Testis (tissue), 3 donors: ENCODE results near the gene IRX4. TPM values are rescaled to one million over a fixed set of nuclear protein-coding genes. Genes with fewer than 3 reads are reported as not detected.

Experiments
- DNase-seq: peaks from one replicate; pipeline ENCODE4 v3.0.0-alpha.2; 2019
- H3K27ac ChIP-seq, 2 donors: fragments of 200-600 bp; sonication (generic); one replicate each; pipeline ENCODE4 v1.5.1; 2019
- H3K27me3 ChIP-seq: fragments of 200-600 bp; sonication (generic); one replicate; pipeline ENCODE4 v1.5.1; 2019
- H3K36me3 ChIP-seq: fragments of 200-600 bp; sonication (generic); one replicate; pipeline ENCODE4 v1.5.1; 2017; ENCODE audit warnings: low read depth; ENCODE audit errors: missing control alignments
- H3K4me1 ChIP-seq: fragments of 200-600 bp; sonication (generic); one replicate; pipeline ENCODE4 v1.5.1; 2019
- H3K4me3 ChIP-seq, 2 donors: fragments of 200-600 bp; sonication (generic); one replicate each; pipeline ENCODE4 v1.5.1; 2017 to 2019
- H3K9me3 ChIP-seq: fragments of 200-600 bp; sonication (generic); one replicate; pipeline ENCODE4 v1.5.1; 2017
- CTCF ChIP-seq, 3 experiments: fragments of 450-650 bp in 2 of 3; fragments of 200-600 bp in 1 of 3; sonication (generic) in 1 of 3; IDR thresholded peaks; one replicate each; pipeline ENCODE4 v1.5.1; 2016 to 2019; ENCODE audit warnings: antibody characterized with exemption in 3 of 3, mild to moderate bottlenecking in 2 of 3, moderate library complexity in 1 of 3
- POLR2A ChIP-seq: fragments of 450-650 bp; IDR thresholded peaks from one replicate; pipeline ENCODE4 v1.6.1; 2017; ENCODE audit warnings: antibody characterized with exemption, mild to moderate bottlenecking, moderate library complexity
- WGBS, 2 donors: methylation state at CpG; one replicate each; pipeline ENCODE4 v1.1.5; 2018; 5-methylcytosine and 5-hydroxymethylcytosine counted together
- intact Hi-C: fragments of 100-400 bp; cut with DNase I; formaldehyde crosslinking; loops from one replicate; pipeline ENCODE4 v1.15.1; 2023; ENCODE audit warnings: low total_unique reads
- polyA plus RNA-seq: library from polyadenylated mRNA; stranded (reverse); fragments of 350-450 nt; fragmentation: Illumina TruSeq; extraction: RNeasy Lipid Tissue Mini Kit (QIAGEN cat#74804); gene quantifications from one replicate; pipeline ENCODE4 v1.2.3, GENCODE V29; 2014; ENCODE audit warnings: low read depth, low replicate concordance; ENCODE audit not compliant: insufficient read depth
- total RNA-seq, 2 donors: library from RNA; depleted of rRNA; stranded (reverse); fragments of >200 nt; gene quantifications; one replicate each; pipeline ENCODE4 v1.2.3, GENCODE V29; 2016

Gene IRX4
- total and polyA plus RNA-seq, 3 donors from 2014 or later = 0.32 to 2.7 (median 2.0) TPM

GRCh38 chr5:1918488-1919208 lies 35.9 kb upstream of the IRX4 start:
- no peaks in the 10 kb centered on the region for H3K4me1 ChIP-seq
- H3K9me3 ChIP-seq = no peaks in the 10 kb centered on the region
- H3K27me3 ChIP-seq = no peaks in the 10 kb centered on the region
- DNase-seq = no peak
- intact Hi-C loops = no loop called here
- no peak overlapping the region for H3K27ac ChIP-seq
- WGBS, 2 donors = 81 to 87% methylated on average over 15 to 18 of the region's 18 CpGs
- H3K36me3 ChIP-seq = no peaks in the 10 kb centered on the region
- TF ChIP-seq CTCF (IDR thresholded peaks at IDR 0.05) = no peak
- no peak for TF ChIP-seq POLR2A
- no peak overlapping the region for H3K4me3 ChIP-seq

GRCh38 chr5:1917830-1918487 lies 35.2 kb upstream of the IRX4 start:
- 59 to 65% methylated on average over 13 of the region's 13 CpGs for WGBS, 2 donors
- DNase-seq = no peak
- Histone ChIP-seq H3K27ac (no peak overlapping the region), H3K9me3 (no peaks in the 10 kb centered on the region), H3K4me3 (no peak overlapping the region), H3K36me3 (no peaks in the 10 kb centered on the region), H3K4me1 (no peaks in the 10 kb centered on the region), H3K27me3 (no peaks in the 10 kb centered on the region)
- intact Hi-C loops = no loop called here
- TF ChIP-seq CTCF (IDR thresholded peaks at IDR 0.05) = no peak
- no peak for TF ChIP-seq POLR2A

- no peaks in the 10 kb centered on the region for H3K36me3 ChIP-seq
- no peak for TF ChIP-seq POLR2A
- no peak for TF ChIP-seq CTCF (IDR thresholded peaks at IDR 0.05)
- 91 to 95% methylated on average over 8 to 34 of the region's 34 CpGs for WGBS, 2 donors
- no peak for DNase-seq
- intact Hi-C loops = no loop called here
- no peaks in the 10 kb centered on the region for H3K27me3 ChIP-seq
- no peaks in the 10 kb centered on the region for H3K4me1 ChIP-seq
- H3K9me3 ChIP-seq = no peaks in the 10 kb centered on the region
- no peak overlapping the region for H3K4me3 ChIP-seq
- no peak overlapping the region for H3K27ac ChIP-seq
Measured at GRCh38 chr5:1916041-1917001, 33.6 kb upstream of the IRX4 start.

GRCh38 chr5:1915316-1915715 lies 32.6 kb upstream of the IRX4 start:
- intact Hi-C loops = no loop called here
- Histone ChIP-seq H3K27ac (no peak overlapping the region), H3K4me1 (no peaks in the 10 kb centered on the region), H3K4me3 (no peak overlapping the region), H3K27me3 (no peaks in the 10 kb centered on the region), H3K9me3 (no peaks in the 10 kb centered on the region), H3K36me3 (no peaks in the 10 kb centered on the region)
- WGBS, 2 donors = 94 to 100% methylated on average over 1 to 8 of the region's 8 CpGs
- TF ChIP-seq POLR2A (no peak), CTCF (IDR thresholded peaks at IDR 0.05) (no peak)
- DNase-seq = no peak
